HCT116 (cell line): ENCODE results near the gene MAGEC3. TPM values are rescaled to one million over a fixed set of nuclear protein-coding genes. Genes with fewer than 3 reads are reported as not detected.

Experiments
- ATAC-seq: fragments of 200-7000 bp; cut with Tn5 transposase; 2 replicates; pipeline ENCODE4 v1.9.1; 2020; ENCODE audit warnings: mild to moderate bottlenecking, moderate library complexity
- BruUV-seq: library from RNA; stranded (reverse); fragments of 400-500 nt; replicated peaks from 2 replicates; lab custom pipeline; 2021; lab: Mats Ljungman, UMichigan
- CTCF ChIA-PET: fragments of 300-600 bp; sonication (Branson Sonifier 250); formaldehyde crosslinking; loops from one replicate; lab custom pipeline; 2021; ENCODE audit warnings: antibody characterized with exemption; lab: Charles Lee
- POLR2A ChIA-PET: fragments of 300-600, 350-600 bp; sonication (Branson Sonifier 250); formaldehyde crosslinking; loops from one replicate; lab custom pipeline; 2021; ENCODE audit warnings: antibody characterized with exemption; lab: Charles Lee
- RAD21 ChIA-PET, 2 experiments: fragments of 300-600 bp; sonication (Branson Sonifier 250); formaldehyde crosslinking; loops; one replicate each; lab custom pipeline; 2023; ENCODE audit warnings: low total read pairs in 2 of 2; ENCODE audit not compliant: uncharacterized antibody in 2 of 2, unreplicated experiment in 2 of 2, low non-redundant PET in 1 of 2; lab: Charles Lee
- DNase-seq: peaks from one replicate; pipeline ENCODE4 v3.0.0-alpha.2; 2010; ENCODE audit warnings: low read depth, low spot score
- H2AFZ ChIP-seq: fragments of 200-600 bp; shearing (Covaris generic), sonication (generic); 2 replicates; pipeline ENCODE4 v1.6.1; 2017; ENCODE audit warnings: low read depth, mixed run types, mixed read lengths, antibody characterized with exemption, low read length; ENCODE audit not compliant: poor library complexity, severe bottlenecking
- H3K27ac ChIP-seq: 2 replicates; pipeline ENCODE4 v1.5.1; 2012; ENCODE audit warnings: low read depth, low read length
- H3K27me3 ChIP-seq: fragments of 200-600 bp; sonication (generic); 2 replicates; pipeline ENCODE4 v1.6.1; 2016; ENCODE audit warnings: mixed run types, low read length, mixed read lengths; ENCODE audit not compliant: insufficient read depth
- H3K36me3 ChIP-seq, 2 experiments: fragments of 200-500 bp in 1 of 2; fragments of 200-600 bp in 1 of 2; sonication (Bioruptor generic) in 1 of 2; sonication (generic) in 1 of 2; 2 replicates each; pipeline versions ENCODE4 v1.5.1 to v1.6.1; 2014 to 2016; ENCODE audit warnings: low read length in 2 of 2, inconsistent platforms in 1 of 2, mixed read lengths in 1 of 2, mixed run types in 1 of 2; ENCODE audit not compliant: insufficient read depth in 2 of 2, control insufficient read depth in 1 of 2
- H3K4me1 ChIP-seq, 2 experiments: fragments of 200-600 bp in 1 of 2; sonication (generic) in 1 of 2; 2 replicates each; pipeline versions ENCODE4 v1.5.1 to v1.6.1; 2012 to 2017; ENCODE audit warnings: low read length in 2 of 2, inconsistent platforms in 1 of 2, mild to moderate bottlenecking in 1 of 2, mixed read lengths in 1 of 2, mixed run types in 1 of 2, moderate library complexity in 1 of 2; ENCODE audit not compliant: insufficient read depth in 2 of 2, control insufficient read depth in 1 of 2
- H3K4me2 ChIP-seq: fragments of 200-600 bp; sonication (generic); 2 replicates; pipeline ENCODE4 v1.6.1; 2017; ENCODE audit warnings: mixed run types, low read length, mixed read lengths
- H3K4me3 ChIP-seq, 2 experiments: fragments of 200-600 bp in 1 of 2; sonication (generic) in 1 of 2; replicated peaks in 1 of 2; 2 replicates each; pipeline ENCODE4 v1.5.1; 2011 to 2016; ENCODE audit warnings: low read length in 2 of 2, control low read depth in 1 of 2, low read depth in 1 of 2, mild to moderate bottlenecking in 1 of 2, mixed read lengths in 1 of 2, mixed run types in 1 of 2
- H3K79me2 ChIP-seq: fragments of 200-600 bp; sonication (generic); 2 replicates; pipeline ENCODE4 v1.6.1; 2017; ENCODE audit warnings: mild to moderate bottlenecking, mixed run types, low read length, moderate library complexity, mixed read lengths; ENCODE audit not compliant: insufficient read depth
- H3K9ac ChIP-seq: fragments of 200-600 bp; sonication (generic); 2 replicates; pipeline ENCODE4 v1.6.1; 2016; ENCODE audit warnings: low read length, mixed read lengths
- H3K9me2 ChIP-seq: fragments of 200-600 bp; sonication (generic), shearing (Covaris generic); 2 replicates; pipeline ENCODE4 v1.6.1; 2017; ENCODE audit warnings: mixed run types, mild to moderate bottlenecking, moderate library complexity; ENCODE audit not compliant: insufficient read depth
- H3K9me3 ChIP-seq, 2 experiments: fragments of 200-500 bp in 1 of 2; fragments of 200-600 bp in 1 of 2; sonication (Bioruptor generic) in 1 of 2; sonication (generic) in 1 of 2; 2 replicates each; pipeline ENCODE4 v1.6.1; 2014 to 2017; ENCODE audit warnings: low read length in 2 of 2, mixed read lengths in 2 of 2, inconsistent platforms in 1 of 2, low read depth in 1 of 2, mild to moderate bottlenecking in 1 of 2, mixed run types in 1 of 2, moderate library complexity in 1 of 2; ENCODE audit not compliant: control insufficient read depth in 1 of 2, insufficient read depth in 1 of 2
- H4K20me1 ChIP-seq: fragments of 200-600 bp; sonication (generic), shearing (Covaris generic); 2 replicates; pipeline ENCODE4 v1.6.1; 2017; ENCODE audit warnings: mixed run types, mild to moderate bottlenecking, moderate library complexity; ENCODE audit not compliant: insufficient read depth
- ATF3 ChIP-seq: IDR thresholded peaks from 2 replicates; pipeline ENCODE4 v1.6.1; 2012
- CBX3 ChIP-seq: IDR thresholded peaks from 2 replicates; pipeline ENCODE4 v1.6.1; 2012; ENCODE audit warnings: low read depth
- CEBPB ChIP-seq: IDR thresholded peaks from 2 replicates; pipeline ENCODE4 v1.6.1; 2012; ENCODE audit warnings: low read depth
- EZH2 ChIP-seq: fragments of 200-600 bp; sonication (generic); IDR thresholded peaks from 2 replicates; pipeline ENCODE4 v1.6.1; 2017; ENCODE audit warnings: antibody characterized with exemption, mixed run types
- FOSL1 ChIP-seq: IDR thresholded peaks from 2 replicates; pipeline ENCODE4 v1.6.1; 2012; ENCODE audit warnings: low read depth
- JUND ChIP-seq: IDR thresholded peaks from 2 replicates; pipeline ENCODE4 v1.6.1; 2012
- POLR2AphosphoS5 ChIP-seq: IDR thresholded peaks from 2 replicates; pipeline ENCODE4 v1.6.1; 2011; ENCODE audit warnings: mild to moderate bottlenecking, low read depth, low read length, moderate library complexity
- RAD21 ChIP-seq: IDR thresholded peaks from 2 replicates; pipeline ENCODE4 v1.6.1; 2012; ENCODE audit warnings: low read depth, mild to moderate bottlenecking
- REST ChIP-seq: IDR thresholded peaks from 2 replicates; pipeline ENCODE4 v1.6.1; 2012; ENCODE audit warnings: low read depth
- SP1 ChIP-seq: IDR thresholded peaks from 2 replicates; pipeline ENCODE4 v1.6.1; 2012; ENCODE audit warnings: low read depth
- SRF ChIP-seq: IDR thresholded peaks from 2 replicates; pipeline ENCODE4 v1.6.1; 2012; ENCODE audit warnings: low read depth
- TCF7L2 ChIP-seq: IDR thresholded peaks from 2 replicates; pipeline ENCODE4 v1.7.0; 2011; ENCODE audit warnings: borderline replicate concordance, inconsistent platforms; ENCODE audit not compliant: insufficient read depth, insufficient read length; ENCODE audit errors: extremely low read depth
- YY1 ChIP-seq: IDR thresholded peaks from 2 replicates; pipeline ENCODE4 v1.6.1; 2011; ENCODE audit warnings: low read length, low read depth, moderate library complexity, mild to moderate bottlenecking; ENCODE audit not compliant: insufficient replicate concordance; ENCODE audit errors: extremely low read depth
- ZNF274 ChIP-seq: fragments of 200-500 bp; sonication (Bioruptor generic); IDR thresholded peaks from 2 replicates; pipeline ENCODE4 v1.6.1; 2014; ENCODE audit warnings: mild to moderate bottlenecking, low read depth, low read length, inconsistent platforms
- intact Hi-C: fragments of 100-400 bp; cut with micrococcal nuclease; formaldehyde crosslinking; loops from 2 replicates; pipeline ENCODE4 v1.10.0; 2022
- total RNA-seq: library from RNA; stranded (reverse); gene quantifications from one replicate; pipeline ENCODE4 v1.2.1, GENCODE V29; 2021; ENCODE audit not compliant: unreplicated experiment

MAGEC3 gene
- total RNA-seq, 1 experiment from 2014 or later = not detected

- BruUV-seq = no TSS peak
- intact Hi-C loops = no loop called here
- Histone ChIP-seq H4K20me1 (no peaks in the 10 kb centered on the region), H3K36me3 (no peaks in the 10 kb centered on the region), H3K4me2 (no peak within 1 kb of the TSS), H3K9ac (no peak within 1 kb of the TSS), H3K4me1 (no peaks in the 10 kb centered on the region), H3K9me3 (no peaks in the 10 kb centered on the region), H3K4me3 (no peak within 1 kb of the TSS)
- POLR2A ChIA-PET = no interaction called here
- CTCF ChIA-PET = no interaction called here
- TF ChIP-seq EZH2 (no peak), ZNF274 (no peak), ATF3 (no peak), FOSL1 (no peak), SRF (no peak), CEBPB (no peak), CBX3 (no peak), JUND (no peak), POLR2AphosphoS5 (no peak)
- TF ChIP-seq, all 23 proteins: peak for 0
- RAD21 ChIA-PET = no interaction called here
- Histone ChIP-seq H3K27me3 (no peaks in the 10 kb centered on the region), H3K79me2 (no peaks in the 10 kb centered on the region), H3K9me2 (no peaks in the 10 kb centered on the region), H2AFZ (no peak within 1 kb of the TSS), H3K27ac (no peak within 1 kb of the TSS)
- DNase-seq (no peak), ATAC-seq (no peak)
Measured at GRCh38 chrX:141903400-141904155, 65.5 kb downstream of the MAGEC3 start, which contains the start of gene MAGEC1. Gene MAGEC1 (plus strand): TSS chrX:141903894. CDS start chrX:141905073, 1,179 bp downstream.

- Histone ChIP-seq H3K27me3 (no peaks in the 10 kb centered on the region), H3K9me3 (no peaks in the 10 kb centered on the region), H4K20me1 (no peaks in the 10 kb centered on the region), H3K9ac (no peak overlapping the region), H3K4me1 (no peaks in the 10 kb centered on the region), H3K4me2 (no peak overlapping the region), H3K4me3 (no peak overlapping the region), H3K27ac (no peak overlapping the region), H2AFZ (no peak overlapping the region), H3K36me3 (no peaks in the 10 kb centered on the region), H3K79me2 (no peaks in the 10 kb centered on the region), H3K9me2 (no peaks in the 10 kb centered on the region)
- DNase-seq (no peak), ATAC-seq (no peak)
- ChIA-PET POLR2A (no interaction called here), RAD21 (no interaction called here), CTCF (no interaction called here)
- intact Hi-C loops = no loop called here
- BruUV-seq = no TSS peak
- TF ChIP-seq TCF7L2 = no peak
- no peak for TF ChIP-seq SRF
- TF ChIP-seq CBX3 = no peak
- no peak for TF ChIP-seq YY1
- TF ChIP-seq REST = no peak
- TF ChIP-seq SP1 = no peak
- TF ChIP-seq RAD21 = no peak
- TF ChIP-seq ATF3 = no peak
Measured at GRCh38 chrX:141904262-141904661, 66.1 kb downstream of the MAGEC3 start.
